Measurements from ENCODE around the gene MYL7. TPM values are rescaled to one million over a fixed set of nuclear protein-coding genes. Genes with fewer than 3 reads are reported as not detected.

MYL7 gene
- not detected for total RNA-seq

GRCh38 chr7:44141221-44141850, at the start of gene MYL7:
Gene MYL7, minus strand, starts transcription at chr7:44141332. Its CDS starts 27 bp downstream, at chr7:44141305.
- Mint-ChIP-seq H3K4me1 (no peaks in the 10 kb centered on the region), H3K27me3 (no peaks in the 10 kb centered on the region), H3K4me3 (no peak within 1 kb of the TSS), H3K9me3 (no peaks in the 10 kb centered on the region), H3K27ac (no peak within 1 kb of the TSS), H3K36me3 (ENCODE audit: low read depth) (no peaks in the 10 kb centered on the region)
- no peak for ATAC-seq (replicated peaks)

DNA sequence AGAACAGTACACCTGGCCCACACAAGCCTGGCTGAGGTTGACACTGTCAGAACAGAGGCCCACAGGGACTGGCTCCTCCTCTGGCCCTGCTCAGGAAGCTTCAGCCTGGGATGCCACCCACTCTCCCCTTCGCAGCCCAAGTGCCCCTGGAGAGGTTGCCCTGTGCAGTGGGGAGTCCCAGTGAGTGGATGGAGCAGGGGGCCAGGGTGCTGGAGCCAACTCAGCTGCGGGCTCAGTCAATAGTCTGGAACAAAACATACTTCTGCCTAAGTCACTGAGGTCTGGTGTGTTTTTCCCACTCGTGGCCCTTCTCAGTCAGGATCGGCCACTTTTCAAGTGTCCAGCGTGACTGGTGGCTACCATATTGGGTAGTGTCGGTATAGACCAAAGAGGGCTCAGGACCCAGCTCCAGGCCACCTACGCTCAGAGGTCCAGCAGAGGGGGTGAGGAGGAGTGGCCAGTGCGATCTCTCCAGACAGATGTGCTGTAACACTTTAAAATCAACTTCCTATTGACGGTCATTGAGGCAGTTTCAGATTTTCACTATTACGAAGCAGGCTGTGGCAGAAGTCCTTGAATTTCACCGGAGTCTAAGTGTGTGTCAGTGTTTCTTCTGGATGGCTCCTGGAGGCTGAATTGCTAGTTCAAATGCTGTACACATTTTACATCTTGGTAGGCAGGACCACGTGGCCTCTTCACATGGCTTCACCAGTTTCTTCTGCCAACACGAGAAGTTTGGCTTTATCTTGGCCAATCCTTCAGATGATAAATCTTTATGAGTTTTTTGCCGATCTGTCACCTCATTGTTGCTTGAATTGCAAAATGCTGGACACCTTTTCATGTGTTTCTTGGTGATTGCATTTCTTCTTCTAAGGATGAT, 49.1 kb upstream of the MYL7 start:
- Mint-ChIP-seq H3K4me1 (peaks cover 3% of the 10 kb centered on the region), H3K9me3 (no peaks in the 10 kb centered on the region), H3K27me3 (peaks cover 12% of the 10 kb centered on the region), H3K27ac (no peak overlapping the region), H3K4me3 (no peak overlapping the region), H3K36me3 (ENCODE audit: low read depth) (no peaks in the 10 kb centered on the region)
- ATAC-seq (replicated peaks) = no peak

- H3K36me3 Mint-ChIP-seq (ENCODE audit: low read depth) = no peaks in the 10 kb centered on the region
- H3K4me3 Mint-ChIP-seq = no peak within 1 kb of the TSS
These were observed 48.3 kb upstream of the MYL7 start, which contains the start of gene GCK for GRCh38 chr7:44189286-44189992. Gene GCK, minus strand, starts transcription at chr7:44189439. Its CDS starts 486 bp downstream, at chr7:44188953.

DNA sequence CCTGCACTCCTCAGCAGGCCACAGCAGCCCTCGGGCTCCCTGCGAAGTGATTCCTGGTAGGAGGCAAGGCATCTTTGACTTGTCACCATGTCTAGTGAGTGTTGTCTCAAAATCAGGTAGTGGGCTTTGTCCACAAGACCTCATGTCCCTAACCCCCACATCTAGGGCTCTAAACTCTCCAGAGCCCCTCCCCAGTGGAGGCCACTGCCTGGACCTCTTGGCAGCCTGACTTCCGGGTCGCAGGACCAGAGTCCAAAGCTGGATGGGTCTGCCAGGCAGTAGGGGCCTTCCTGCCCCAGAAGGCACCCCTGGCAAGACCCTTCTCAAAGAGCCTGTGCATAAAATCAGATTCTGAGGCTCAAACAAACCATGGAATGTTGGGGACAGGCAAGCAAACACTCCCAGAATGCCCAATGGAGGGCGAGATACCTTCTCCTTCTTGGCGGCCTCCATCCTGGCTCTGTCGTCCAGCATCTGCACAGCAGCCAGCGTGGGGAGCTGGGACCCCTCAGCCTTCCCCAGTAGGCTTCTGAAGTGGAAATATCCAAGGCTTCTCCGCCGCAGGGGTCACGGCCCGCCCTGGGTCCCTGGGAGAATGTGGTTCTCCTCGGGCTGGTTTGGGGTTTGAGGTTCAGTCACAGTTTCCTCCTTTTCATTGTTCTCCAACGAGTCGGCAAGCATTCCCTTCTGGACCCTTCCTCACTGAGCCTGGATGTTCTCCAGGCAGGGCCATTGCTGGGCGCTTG, 47.5 kb upstream of the MYL7 start:
- no peaks in the 10 kb centered on the region for H3K4me1 Mint-ChIP-seq
- no peaks in the 10 kb centered on the region for H3K9me3 Mint-ChIP-seq
- no peak for ATAC-seq (replicated peaks)
- no peaks in the 10 kb centered on the region for H3K36me3 Mint-ChIP-seq (ENCODE audit: low read depth)
- no peak overlapping the region for H3K4me3 Mint-ChIP-seq
- H3K27me3 Mint-ChIP-seq = peaks cover 8% of the 10 kb centered on the region
- no peak overlapping the region for H3K27ac Mint-ChIP-seq

More at GRCh38 chr7:44189286-44189992, 48.3 kb upstream of the MYL7 start, which contains the start of gene GCK:
- Mint-ChIP-seq H3K4me1 (peaks cover 3% of the 10 kb centered on the region), H3K9me3 (no peaks in the 10 kb centered on the region), H3K27ac (no peak within 1 kb of the TSS), H3K27me3 (peaks cover 12% of the 10 kb centered on the region)
- no peak for ATAC-seq (replicated peaks)

DNA sequence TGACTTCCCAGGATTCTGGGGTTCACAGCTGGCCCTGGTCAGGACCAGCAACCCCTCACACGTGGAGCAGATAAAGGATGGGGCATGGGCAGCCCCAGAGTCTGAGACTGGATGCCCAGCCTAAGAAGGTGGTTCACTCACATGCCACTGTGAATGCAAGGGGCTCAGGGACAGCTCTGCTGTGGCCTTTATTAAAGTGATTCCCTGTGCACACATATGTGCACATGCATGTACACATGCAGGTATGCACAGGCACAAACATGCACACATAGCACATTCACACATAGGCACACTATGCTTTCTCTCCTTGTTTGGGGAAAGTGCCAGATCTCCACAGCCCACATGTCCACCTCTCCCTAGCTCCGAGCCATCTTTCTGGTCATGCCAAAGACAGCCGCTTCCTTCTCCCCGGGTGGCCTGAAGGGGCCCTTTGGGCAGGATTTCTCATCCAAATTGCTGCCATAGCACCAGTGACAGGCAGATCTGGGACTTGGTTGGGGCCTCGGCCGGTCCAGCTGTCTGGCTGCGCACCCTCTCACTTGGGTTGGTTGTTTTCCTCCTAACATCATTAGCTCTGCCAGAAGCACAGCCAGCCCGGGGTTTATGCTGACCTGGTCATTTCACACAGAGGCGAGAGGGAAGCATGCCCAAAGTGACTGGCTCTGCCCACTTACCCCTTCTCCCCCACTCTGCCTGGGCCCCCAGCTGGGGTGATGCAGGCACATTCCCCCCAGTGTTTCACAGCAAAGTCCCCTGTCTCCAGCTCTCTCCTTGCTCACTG, 46.7 kb upstream of the MYL7 start:
- Mint-ChIP-seq H3K4me1 (no peaks in the 10 kb centered on the region), H3K4me3 (no peak overlapping the region), H3K36me3 (ENCODE audit: low read depth) (no peaks in the 10 kb centered on the region), H3K27me3 (peaks cover 6% of the 10 kb centered on the region), H3K9me3 (no peaks in the 10 kb centered on the region), H3K27ac (no peak overlapping the region)
- ATAC-seq (replicated peaks) = no peak

DNA sequence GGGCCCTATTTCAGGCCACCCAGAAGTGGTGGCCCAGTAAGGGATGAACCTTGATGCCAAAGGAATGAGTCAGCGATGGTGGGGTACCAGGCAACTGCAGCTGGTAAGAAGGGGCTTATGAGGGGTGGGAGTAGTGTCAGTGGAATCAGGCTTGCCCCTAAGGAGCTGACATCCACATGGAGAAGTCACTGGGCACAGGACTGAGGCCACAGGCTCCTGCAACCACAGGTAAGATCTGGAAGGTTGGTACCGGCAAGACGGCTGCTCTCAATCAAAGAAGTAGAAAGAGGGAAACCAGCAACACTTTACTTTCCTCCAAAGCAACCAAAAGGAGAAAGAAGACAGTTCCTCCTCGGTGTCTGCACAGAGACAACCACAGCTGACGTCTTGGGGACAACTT, 45.6 kb upstream of the MYL7 start:
- Mint-ChIP-seq H3K27ac (no peak overlapping the region), H3K9me3 (no peaks in the 10 kb centered on the region), H3K4me3 (no peak overlapping the region), H3K27me3 (no peaks in the 10 kb centered on the region), H3K36me3 (ENCODE audit: low read depth) (no peaks in the 10 kb centered on the region), H3K4me1 (no peaks in the 10 kb centered on the region)
- ATAC-seq (replicated peaks) = no peak

DNA sequence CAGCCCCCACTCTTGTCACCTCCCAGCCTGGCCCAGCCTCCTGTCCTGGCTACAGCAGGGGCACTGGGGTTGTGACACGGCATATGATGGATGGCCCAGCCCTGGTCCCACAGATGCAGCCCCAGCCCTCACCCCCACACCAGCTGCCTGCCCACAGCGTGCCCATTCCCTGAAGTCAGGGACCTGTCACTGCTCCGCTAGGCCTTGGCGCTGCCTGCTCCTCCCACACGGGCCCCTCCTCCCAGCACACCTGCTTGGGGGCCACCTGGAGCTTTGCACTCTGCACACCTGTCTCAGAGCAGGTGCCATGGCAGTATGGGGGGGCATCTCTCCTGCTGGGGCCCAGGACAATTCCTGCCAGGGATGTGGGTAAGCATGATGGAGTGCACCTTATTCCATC, 44.6 kb upstream of the MYL7 start:
- Mint-ChIP-seq H3K4me1 (no peaks in the 10 kb centered on the region), H3K4me3 (no peak overlapping the region), H3K27me3 (no peaks in the 10 kb centered on the region), H3K27ac (no peak overlapping the region), H3K9me3 (no peaks in the 10 kb centered on the region), H3K36me3 (ENCODE audit: low read depth) (no peaks in the 10 kb centered on the region)
- no peak for ATAC-seq (replicated peaks)

DNA sequence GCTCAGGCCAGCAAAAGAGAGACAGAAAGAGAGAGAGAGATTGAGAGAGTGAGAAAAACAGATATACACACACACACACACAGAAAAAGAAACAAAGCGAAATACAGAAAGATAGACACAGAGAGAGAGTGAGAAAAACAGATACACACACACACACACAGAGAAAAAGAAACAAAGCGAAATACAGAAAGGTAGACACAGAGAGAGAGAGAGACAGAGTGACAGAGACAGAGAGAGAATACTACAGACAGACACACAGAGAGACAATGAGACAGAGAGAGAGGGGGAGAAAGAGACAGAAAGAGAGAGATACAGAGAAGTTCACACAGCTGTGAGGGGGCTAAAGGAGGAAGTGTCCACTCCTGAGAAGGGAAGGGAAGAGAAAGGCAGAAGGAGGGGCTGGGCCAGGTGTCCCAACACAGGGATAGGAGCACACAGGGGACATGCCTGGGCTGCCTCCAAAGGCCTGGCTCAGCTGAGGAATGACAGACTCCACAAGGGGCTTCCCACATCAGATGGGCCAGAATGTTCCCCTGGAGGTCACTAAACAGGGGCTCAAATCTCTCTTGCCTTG, 43.8 kb upstream of the MYL7 start:
- no peaks in the 10 kb centered on the region for H3K27me3 Mint-ChIP-seq
- H3K4me3 Mint-ChIP-seq = no peak overlapping the region
- no peaks in the 10 kb centered on the region for H3K9me3 Mint-ChIP-seq
- no peaks in the 10 kb centered on the region for H3K36me3 Mint-ChIP-seq (ENCODE audit: low read depth)
- no peak overlapping the region for H3K27ac Mint-ChIP-seq
- H3K4me1 Mint-ChIP-seq = no peaks in the 10 kb centered on the region
- ATAC-seq (replicated peaks) = no peak

DNA sequence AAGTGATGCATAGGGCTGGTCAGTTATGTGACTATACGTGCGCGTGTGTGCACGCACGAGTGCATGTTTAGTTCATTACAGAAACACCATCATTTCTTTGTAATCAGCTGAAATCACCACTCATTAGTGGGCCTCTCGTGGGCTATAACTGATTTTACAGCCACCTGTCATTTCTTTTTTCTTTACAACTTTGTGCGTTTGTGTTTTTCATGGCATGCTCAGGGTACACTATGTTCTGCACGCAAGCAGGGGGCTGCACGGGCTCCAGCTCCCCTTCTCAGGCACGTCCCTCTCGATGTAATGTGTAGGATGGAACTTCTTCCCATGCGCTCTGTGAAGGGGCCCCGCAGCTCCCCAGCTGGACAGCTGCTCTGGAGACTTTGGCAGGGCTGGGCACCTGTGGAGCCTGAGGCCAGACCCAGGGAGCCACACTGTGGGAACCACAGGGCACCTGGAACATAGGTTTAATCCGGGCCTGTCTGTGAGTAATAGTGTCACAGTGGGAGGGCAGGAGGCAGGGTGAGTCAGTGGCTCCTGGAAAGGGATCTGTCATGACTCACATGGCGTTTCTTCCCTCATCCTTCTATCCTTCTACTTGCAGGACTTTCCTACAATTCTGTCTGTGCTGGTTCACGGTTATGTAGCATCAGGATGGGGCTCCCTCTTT, 43.2 kb upstream of the MYL7 start:
- ATAC-seq (replicated peaks) = peak; percentile 38
- Mint-ChIP-seq H3K9me3 (no peaks in the 10 kb centered on the region), H3K36me3 (ENCODE audit: low read depth) (no peaks in the 10 kb centered on the region), H3K27ac (no peak overlapping the region), H3K27me3 (peaks cover under 1% of the 10 kb centered on the region), H3K4me1 (no peaks in the 10 kb centered on the region), H3K4me3 (no peak overlapping the region)

GRCh38 chr7:44183386-44183785, 42.3 kb upstream of the MYL7 start:
- Mint-ChIP-seq H3K4me3 (no peak overlapping the region), H3K27ac (no peak overlapping the region), H3K27me3 (peaks cover 3% of the 10 kb centered on the region), H3K36me3 (ENCODE audit: low read depth) (no peaks in the 10 kb centered on the region), H3K9me3 (no peaks in the 10 kb centered on the region), H3K4me1 (no peaks in the 10 kb centered on the region)
- ATAC-seq (replicated peaks) = no peak

- no peaks in the 10 kb centered on the region for H3K36me3 Mint-ChIP-seq (ENCODE audit: low read depth)
- no peaks in the 10 kb centered on the region for H3K4me1 Mint-ChIP-seq
- ATAC-seq (replicated peaks) = no peak
- H3K27me3 Mint-ChIP-seq = peaks cover 7% of the 10 kb centered on the region
- H3K9me3 Mint-ChIP-seq = no peaks in the 10 kb centered on the region
- H3K27ac Mint-ChIP-seq = no peak overlapping the region
- H3K4me3 Mint-ChIP-seq = no peak overlapping the region
These were observed 41.7 kb upstream of the MYL7 start for GRCh38 chr7:44182827-44183226.

DNA sequence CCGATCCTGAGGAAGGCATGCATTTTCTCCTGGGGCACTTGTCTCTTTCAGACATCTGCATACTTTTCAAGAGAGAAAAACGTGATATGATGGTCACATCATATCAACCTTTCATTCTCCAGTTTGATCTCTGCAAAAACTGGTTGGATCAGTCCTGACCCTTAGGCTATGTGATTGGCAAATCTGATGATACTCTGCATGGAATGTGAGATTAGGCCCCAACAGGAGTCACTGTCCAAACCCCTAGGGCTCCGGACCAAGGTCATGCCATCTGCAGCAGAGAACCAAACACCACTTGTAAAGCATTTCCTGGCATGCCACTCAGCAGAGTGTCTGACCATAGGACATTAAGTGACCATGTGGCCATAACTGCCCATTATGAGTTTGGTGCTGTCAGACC, 39.5 kb upstream of the MYL7 start:
- Mint-ChIP-seq H3K27me3 (peaks cover 10% of the 10 kb centered on the region), H3K9me3 (no peaks in the 10 kb centered on the region), H3K27ac (no peak overlapping the region), H3K4me3 (no peak overlapping the region), H3K36me3 (ENCODE audit: low read depth) (no peaks in the 10 kb centered on the region), H3K4me1 (no peaks in the 10 kb centered on the region)
- no peak for ATAC-seq (replicated peaks)

- no peak overlapping the region for H3K4me3 Mint-ChIP-seq
- H3K9me3 Mint-ChIP-seq = no peaks in the 10 kb centered on the region
- no peaks in the 10 kb centered on the region for H3K4me1 Mint-ChIP-seq
- H3K27me3 Mint-ChIP-seq = peaks cover 19% of the 10 kb centered on the region
- no peak overlapping the region for H3K27ac Mint-ChIP-seq
- H3K36me3 Mint-ChIP-seq (ENCODE audit: low read depth) = no peaks in the 10 kb centered on the region
- ATAC-seq (replicated peaks) = no peak
These were observed 36.5 kb upstream of the MYL7 start for GRCh38 chr7:44177570-44178131.
